ENCODE results near the gene TUBG1.
"Not testable (repeated sequence)": the region's sequence is repeated elsewhere in the genome, so short reads cannot be mapped to it uniquely, and the experiment has no call there.

The TUBG1 gene

GRCh38 chr17:42603318-42603717 lies 6.2 kb upstream of the TUBG1 start:
- no peak overlapping the region for H3K27ac ChIP-seq (ENCODE audit: poor library complexity, severe bottlenecking)
- H3K4me1 ChIP-seq (ENCODE audit: insufficient read depth, poor library complexity, severe bottlenecking): peaks cover 3% of the 10 kb centered on the region
- DNase-seq (ENCODE audit: low spot score) (no peak), ATAC-seq (ENCODE audit: low read depth) (no peak)
- peaks cover 6% of the 10 kb centered on the region; the same call in 1 of the 2 replicates for H3K36me3 ChIP-seq (ENCODE audit: low read depth)
- TF ChIP-seq CTCF (IDR thresholded peaks at IDR 0.05; ENCODE audit: poor library complexity, severe bottlenecking): no peak
- H3K27me3 ChIP-seq (ENCODE audit: insufficient read depth, poor library complexity, severe bottlenecking): no peaks in the 10 kb centered on the region
- no peaks in the 10 kb centered on the region for H3K9me3 ChIP-seq (ENCODE audit: severe bottlenecking)
- no peak overlapping the region for H3K4me3 ChIP-seq (ENCODE audit: severe bottlenecking)

- no peak for ATAC-seq (ENCODE audit: low read depth)
Observed at GRCh38 chr17:42607769-42608168, 1.7 kb upstream of the TUBG1 start.

GRCh38 chr17:42608305-42609181 lies 940 bp upstream of the TUBG1 start:
- H3K27ac ChIP-seq (ENCODE audit: poor library complexity, severe bottlenecking): peak overlapping the region; percentile 77
- ATAC-seq (ENCODE audit: low read depth) (peak; percentile 67), DNase-seq (ENCODE audit: low spot score) (no peak)
- H3K4me3 ChIP-seq (ENCODE audit: severe bottlenecking): peak overlapping the region; percentile 61
- H3K9me3 ChIP-seq (ENCODE audit: severe bottlenecking): no peaks in the 10 kb centered on the region
- no peak for TF ChIP-seq CTCF (IDR thresholded peaks at IDR 0.05; ENCODE audit: poor library complexity, severe bottlenecking)
- peaks cover 3% of the 10 kb centered on the region for H3K4me1 ChIP-seq (ENCODE audit: insufficient read depth, poor library complexity, severe bottlenecking)
- H3K36me3 ChIP-seq (ENCODE audit: low read depth): peaks cover 31% of the 10 kb centered on the region
- no peaks in the 10 kb centered on the region for H3K27me3 ChIP-seq (ENCODE audit: insufficient read depth, poor library complexity, severe bottlenecking)

More at GRCh38 chr17:42607769-42608168, 1.7 kb upstream of the TUBG1 start:
- TF ChIP-seq CTCF (IDR thresholded peaks at IDR 0.05; ENCODE audit: poor library complexity, severe bottlenecking): no peak
- Histone ChIP-seq H3K27me3 (ENCODE audit: insufficient read depth, poor library complexity, severe bottlenecking) (no peaks in the 10 kb centered on the region), H3K27ac (ENCODE audit: poor library complexity, severe bottlenecking) (no peak overlapping the region), H3K4me1 (ENCODE audit: insufficient read depth, poor library complexity, severe bottlenecking) (peaks cover 3% of the 10 kb centered on the region), H3K4me3 (ENCODE audit: severe bottlenecking) (peak overlapping the region; percentile 61), H3K36me3 (ENCODE audit: low read depth) (peaks cover 28% of the 10 kb centered on the region), H3K9me3 (ENCODE audit: severe bottlenecking) (no peaks in the 10 kb centered on the region)
- no peak for DNase-seq (ENCODE audit: low spot score)

GRCh38 chr17:42609814-42610801 lies 625 bp downstream of the TUBG1 start:
- Histone ChIP-seq H3K27ac (ENCODE audit: poor library complexity, severe bottlenecking) (peak overlapping the region; percentile 77), H3K4me3 (ENCODE audit: severe bottlenecking) (peak overlapping the region; percentile 61), H3K36me3 (ENCODE audit: low read depth) (peaks cover 43% of the 10 kb centered on the region)
- H3K27me3 ChIP-seq (ENCODE audit: insufficient read depth, poor library complexity, severe bottlenecking); H3K4me1 ChIP-seq (ENCODE audit: insufficient read depth, poor library complexity, severe bottlenecking); H3K9me3 ChIP-seq (ENCODE audit: severe bottlenecking); DNase-seq (ENCODE audit: low spot score): not testable (repeated sequence)
- ATAC-seq (ENCODE audit: low read depth): peak; percentile 28

GRCh38 chr17:42612013-42612412 lies 2.5 kb downstream of the TUBG1 start:
- H3K36me3 ChIP-seq (ENCODE audit: low read depth): peaks cover 47% of the 10 kb centered on the region
- H3K4me1 ChIP-seq (ENCODE audit: insufficient read depth, poor library complexity, severe bottlenecking): peaks cover 3% of the 10 kb centered on the region
- no peaks in the 10 kb centered on the region for H3K9me3 ChIP-seq (ENCODE audit: severe bottlenecking)
- no peak overlapping the region for H3K27ac ChIP-seq (ENCODE audit: poor library complexity, severe bottlenecking)
- ATAC-seq (ENCODE audit: low read depth) (no peak), DNase-seq (ENCODE audit: low spot score) (no peak)
- no peaks in the 10 kb centered on the region for H3K27me3 ChIP-seq (ENCODE audit: insufficient read depth, poor library complexity, severe bottlenecking)
- H3K4me3 ChIP-seq (ENCODE audit: severe bottlenecking): no peak overlapping the region
- no peak for TF ChIP-seq CTCF (IDR thresholded peaks at IDR 0.05; ENCODE audit: poor library complexity, severe bottlenecking)

Data from RWPE2 (cell line).